ENCODE data around the gene TAF10.

TAF10 gene

DNA sequence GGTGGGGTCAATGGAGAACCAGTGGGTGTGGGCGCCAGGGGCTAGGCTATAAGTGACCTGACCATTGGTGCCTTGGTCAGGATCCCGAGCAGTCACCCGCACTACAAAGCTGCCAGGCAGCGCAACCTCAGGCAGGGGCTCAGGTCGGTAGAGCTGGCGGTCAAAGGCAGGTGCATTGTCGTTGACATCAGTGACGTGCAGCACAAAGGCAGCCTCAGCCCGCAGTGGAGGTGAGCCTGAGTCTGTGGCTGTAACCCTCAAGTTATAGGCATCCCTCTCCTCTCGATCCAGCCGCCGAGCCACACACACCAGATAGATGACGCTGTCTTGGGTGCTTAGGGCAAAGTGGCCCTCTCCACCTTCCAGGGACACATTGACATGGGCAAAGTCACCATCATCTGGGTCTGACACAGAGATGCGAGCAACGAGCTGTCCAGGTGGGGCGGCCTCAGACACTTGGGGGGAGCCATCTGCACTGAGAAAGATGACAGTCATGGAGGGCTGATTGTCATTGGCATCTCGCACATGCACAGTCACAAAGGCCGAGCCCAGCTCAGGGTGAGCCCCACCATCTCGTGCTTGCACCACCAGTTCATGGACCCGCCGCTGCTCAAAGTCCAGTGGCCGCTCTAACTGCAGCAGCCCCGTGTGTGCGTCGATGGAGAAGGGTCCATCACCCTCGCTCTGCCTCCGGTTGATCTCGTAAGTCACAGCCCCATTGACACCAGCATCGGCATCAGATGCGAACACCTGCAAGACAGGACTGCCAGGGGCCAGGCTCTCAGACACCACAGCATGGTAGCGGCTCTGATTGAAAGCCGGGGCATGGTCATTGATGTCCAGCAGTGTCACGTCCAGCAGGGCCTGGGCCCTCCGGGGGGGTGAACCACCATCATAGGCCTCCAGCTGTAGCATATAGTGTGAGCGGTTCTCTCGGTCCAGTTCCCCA lies 28.3 kb upstream of the TAF10 start:
- DNase-seq: no peak

DNA sequence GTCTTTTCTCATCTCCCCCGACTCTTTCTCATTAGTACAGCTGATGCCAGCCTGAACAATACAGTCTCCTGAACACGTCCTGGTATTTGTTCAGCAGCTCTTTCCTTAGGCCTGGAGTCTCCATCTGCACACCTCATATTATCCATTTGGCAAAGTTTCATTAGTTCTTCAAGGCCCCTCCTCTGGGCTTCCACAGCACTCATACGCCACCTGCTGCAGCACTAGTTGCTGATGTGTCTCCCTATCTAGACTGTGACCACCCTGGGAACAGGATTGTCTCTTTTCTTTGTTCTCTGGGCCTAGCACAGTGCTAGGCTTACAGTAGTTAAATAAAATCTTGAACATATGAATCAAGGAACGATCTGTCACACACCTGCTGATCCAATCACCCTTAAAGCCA lies 26.4 kb upstream of the TAF10 start:
- DNase-seq: no peak

DNA sequence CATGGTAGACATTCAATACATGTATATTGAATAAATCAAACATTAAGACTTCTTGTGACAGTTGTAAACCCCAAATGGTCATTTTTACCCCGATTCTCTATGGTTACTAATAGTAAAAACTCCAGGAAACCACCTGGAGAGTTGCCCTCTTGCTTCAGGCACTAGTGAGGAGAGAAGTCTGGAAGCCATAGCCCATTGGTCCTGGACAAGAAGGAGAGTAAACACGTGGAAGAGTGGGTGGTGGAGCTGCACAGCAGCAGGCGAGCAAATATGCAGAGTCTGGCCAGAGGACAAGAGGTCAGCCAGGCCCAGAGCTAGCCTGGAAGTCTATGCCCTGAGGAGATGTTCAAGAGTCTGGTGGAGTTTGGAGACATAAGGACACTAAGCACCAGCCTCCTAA lies 25.9 kb upstream of the TAF10 start:
- DNase-seq: no peak

DNA sequence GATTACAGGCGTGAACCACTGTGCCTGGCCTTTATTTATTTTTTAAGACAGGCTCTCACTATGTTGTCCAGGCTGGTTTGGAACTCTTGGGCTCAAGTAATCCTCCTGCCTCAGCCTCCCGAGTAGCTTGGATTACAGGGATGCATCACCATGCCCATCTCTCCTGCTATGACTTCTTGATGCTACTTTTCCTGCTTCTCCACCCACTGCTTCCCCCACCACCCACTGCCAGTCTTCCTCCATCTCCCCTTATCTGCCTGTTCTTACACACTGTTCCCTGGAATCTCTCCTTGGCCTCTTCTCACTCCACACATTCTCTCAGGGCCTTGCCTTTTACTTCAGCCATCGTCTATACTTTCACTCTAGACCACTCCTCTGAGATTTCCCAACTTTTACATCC lies 24.5 kb upstream of the TAF10 start:
- no peak for DNase-seq

- DNase-seq: peak; percentile 56 to 67
Observed at GRCh38 chr11:6635082-6635932, 23.3 kb upstream of the TAF10 start.

GRCh38 chr11:6634534-6634933 lies 22.5 kb upstream of the TAF10 start:
- no peak for DNase-seq

DNA sequence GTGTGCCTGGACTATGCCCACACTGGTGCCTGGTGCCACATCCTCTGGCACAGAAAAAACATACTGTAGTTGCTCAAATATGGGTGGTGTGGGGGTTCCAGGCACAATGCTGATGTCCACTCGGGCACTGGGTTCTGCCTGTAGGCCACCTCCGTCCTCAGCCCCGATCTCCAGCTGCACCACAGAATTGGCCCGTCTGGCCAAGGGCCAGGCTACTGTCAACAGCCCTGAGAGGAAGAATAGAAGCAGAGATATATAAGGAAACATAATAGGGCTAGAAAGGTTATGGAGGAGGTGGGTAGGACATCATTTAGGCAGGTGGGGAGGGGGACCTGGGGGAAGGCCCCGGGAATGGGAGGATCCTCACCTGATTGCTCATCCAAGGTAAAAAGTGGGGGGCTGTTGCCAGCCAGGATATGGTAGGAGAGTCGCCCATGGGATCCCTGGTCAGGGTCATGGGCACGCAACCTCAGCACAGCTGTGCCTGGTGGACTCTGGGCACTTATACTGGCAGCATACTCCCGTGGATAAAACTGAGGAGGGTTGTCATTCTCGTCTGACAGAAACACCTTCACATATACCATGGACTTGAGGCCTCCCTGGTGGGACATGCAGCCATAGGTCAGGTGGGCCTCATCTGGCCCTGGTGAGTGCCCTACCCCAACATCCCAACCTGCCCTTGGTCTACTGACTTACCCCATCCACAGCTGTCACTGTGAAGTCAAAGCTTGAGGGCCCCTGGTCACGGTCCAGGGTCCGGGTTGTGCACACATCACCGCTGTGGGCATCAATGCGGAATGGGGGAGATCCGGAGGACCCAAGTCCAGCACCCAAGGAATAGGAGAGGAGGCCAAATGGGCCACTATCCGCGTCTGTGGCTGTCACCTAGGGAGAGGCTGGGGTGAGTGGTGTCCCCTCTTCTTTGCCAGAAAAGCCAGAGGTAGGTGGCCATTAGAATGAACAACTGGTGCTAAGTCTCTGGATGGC lies 21.7 kb upstream of the TAF10 start:
- no peak for DNase-seq

DNA sequence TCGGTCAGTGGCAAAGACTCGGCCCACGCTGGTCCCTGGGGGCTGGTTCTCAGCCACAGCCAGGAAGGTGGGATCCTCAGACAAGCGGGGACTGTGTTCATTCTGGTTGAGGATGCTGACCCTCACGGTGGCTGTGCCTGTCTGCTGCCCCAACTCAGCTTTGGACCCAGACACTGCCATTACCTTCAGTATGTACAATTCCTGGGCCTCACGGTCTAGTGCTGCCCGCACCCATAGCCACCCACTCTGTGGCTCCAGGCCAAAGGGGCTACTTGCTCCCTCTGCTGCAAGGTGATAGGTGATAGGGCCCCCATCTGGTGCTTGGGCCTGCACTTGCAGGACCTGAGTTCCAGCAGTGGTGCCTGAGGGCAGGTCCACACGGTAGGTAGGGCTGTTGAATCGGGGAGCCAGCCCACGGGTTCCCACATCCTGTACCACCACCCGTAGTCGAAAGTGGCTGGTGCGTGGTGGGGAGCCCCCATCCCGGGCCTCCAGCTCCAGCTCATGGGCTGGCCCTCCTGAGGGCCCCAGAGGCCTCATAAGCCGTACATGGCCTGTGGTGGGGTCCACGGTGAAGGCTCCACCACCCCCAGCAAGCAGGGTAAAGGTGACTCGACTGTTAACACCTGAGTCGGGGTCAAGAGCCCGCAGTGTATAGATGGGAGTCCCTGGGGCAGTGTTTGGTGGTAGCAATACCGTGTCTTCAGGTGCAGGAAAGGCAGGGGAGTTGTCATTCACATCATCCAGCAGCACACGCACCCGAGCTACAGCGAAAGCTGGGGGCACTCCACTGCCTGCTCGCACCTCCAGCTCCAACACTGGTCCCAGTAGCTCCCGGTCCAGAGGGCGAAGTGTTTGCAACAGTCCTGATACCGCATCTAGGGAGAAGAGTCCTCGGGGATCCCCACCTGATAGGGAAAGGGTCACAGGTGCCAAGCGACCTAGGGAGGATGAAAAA lies 20.4 kb upstream of the TAF10 start:
- DNase-seq: no peak

GRCh38 chr11:6631361-6631890 lies 19.4 kb upstream of the TAF10 start:
- no peak for DNase-seq

GRCh38 chr11:6630632-6631291 lies 18.7 kb upstream of the TAF10 start:
- DNase-seq: no peak

- no peak for DNase-seq
Observed at GRCh38 chr11:6629892-6630631, 18.0 kb upstream of the TAF10 start.

- no peak for DNase-seq
Observed at GRCh38 chr11:6629573-6629891, 17.5 kb upstream of the TAF10 start.

DNA sequence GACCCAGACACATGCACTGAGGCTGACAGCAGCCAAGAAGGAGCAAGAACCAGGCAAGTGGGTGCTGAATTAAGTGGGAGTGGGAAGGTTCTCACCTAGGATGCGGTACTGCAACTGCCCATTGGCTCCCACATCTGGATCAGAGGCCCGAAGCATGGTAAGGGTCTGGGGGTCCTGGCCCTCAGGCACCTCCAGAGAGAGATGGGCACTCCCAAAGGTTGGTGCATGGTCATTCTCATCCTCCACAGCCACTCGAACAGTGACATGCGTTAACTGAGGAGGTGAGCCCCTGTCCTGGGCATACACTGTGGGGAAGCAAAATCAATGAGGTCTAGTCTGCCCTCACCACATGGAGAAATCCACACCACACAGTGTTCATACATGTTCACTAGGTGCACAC lies 16.5 kb upstream of the TAF10 start:
- no peak for DNase-seq

- DNase-seq: no peak
Observed at GRCh38 chr11:6627762-6628241, 15.8 kb upstream of the TAF10 start.

DNA sequence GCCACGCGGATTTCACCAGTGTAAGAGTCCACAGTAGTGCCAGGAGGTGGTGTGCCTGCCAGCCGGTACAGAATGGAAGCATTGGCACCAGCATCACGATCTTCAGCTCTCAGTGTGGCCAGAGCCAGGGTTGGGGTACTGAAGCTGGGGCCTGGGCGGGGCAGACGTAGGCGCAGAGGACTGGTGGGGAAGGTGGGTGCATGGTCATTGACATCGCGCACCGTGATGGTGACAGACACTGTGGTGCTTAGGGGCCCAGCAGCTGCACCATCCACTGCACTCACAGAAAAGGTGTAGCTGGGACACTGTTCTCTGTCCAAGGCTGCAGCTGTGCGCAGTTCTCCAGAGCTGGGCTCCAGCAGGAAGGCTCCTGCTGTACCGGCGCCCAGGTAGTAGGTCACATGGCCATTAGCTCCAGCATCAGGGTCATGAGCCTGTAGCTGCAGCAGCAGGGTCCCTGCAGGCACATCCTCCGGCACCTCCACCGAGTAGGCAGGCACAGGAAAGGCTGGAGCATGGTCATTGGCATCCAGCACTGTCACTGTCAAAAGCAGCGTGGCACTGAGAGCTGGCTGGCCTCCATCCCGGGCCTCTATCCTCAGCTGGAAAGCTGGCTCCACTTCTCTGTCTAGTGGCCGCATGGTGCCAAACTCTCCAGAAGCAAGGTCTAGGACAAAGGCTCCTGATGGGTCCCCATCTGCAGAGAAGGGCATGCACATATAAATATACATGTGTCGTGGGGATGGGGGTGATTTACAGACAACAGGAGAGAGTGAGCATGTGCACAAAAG lies 15.2 kb upstream of the TAF10 start:
- DNase-seq: no peak

DNA sequence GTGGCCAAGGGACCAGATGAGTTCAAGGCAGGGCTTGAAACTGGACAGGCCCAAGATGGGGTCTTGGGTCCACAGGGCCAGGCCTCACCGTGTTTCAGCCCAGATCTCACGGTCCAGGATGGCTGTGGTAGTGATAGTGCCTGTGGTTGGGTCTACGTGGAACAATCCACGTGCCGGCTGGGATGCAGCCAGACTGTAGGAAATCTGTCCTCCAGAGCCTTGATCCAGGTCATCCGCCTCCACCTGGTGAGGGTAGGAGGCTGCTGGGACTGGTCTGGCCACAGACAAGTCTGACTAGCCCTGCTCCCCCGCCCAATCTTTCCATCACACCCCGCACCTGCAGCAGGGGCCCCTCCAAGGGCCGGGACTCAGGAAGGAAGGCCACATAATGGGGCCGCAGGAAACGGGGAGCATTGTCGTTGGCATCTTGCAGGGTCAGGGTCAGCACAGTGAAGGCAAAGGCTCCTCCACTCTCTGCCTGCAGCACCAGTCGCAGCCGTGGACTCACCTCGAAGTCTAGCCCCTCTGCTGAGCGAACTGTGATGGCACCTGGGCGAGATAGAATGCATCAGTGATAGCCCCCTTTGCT lies 13.9 kb upstream of the TAF10 start:
- DNase-seq: no peak

- no peak for DNase-seq
Observed at GRCh38 chr11:6625156-6625831, 13.3 kb upstream of the TAF10 start.
